Activated naive CD4-positive, alpha-beta T cell treated with anti-CD3 and anti-CD28 coated beads for 36 hours (primary cell): ENCODE data around the gene F7. TPM values are rescaled to one million over a fixed set of nuclear protein-coding genes. Genes with fewer than 3 reads are reported as not detected.

Experiments
- CTCF ChIA-PET: fragments of 350-600 bp; sonication (Branson Sonifier 250); formaldehyde crosslinking; loops from one replicate; lab custom pipeline; 2021; ENCODE audit warnings: antibody characterized with exemption; lab: Charles Lee
- DNase-seq: peaks from one replicate; pipeline ENCODE4 v3.0.0-alpha.2; 2020
- H3K27ac Mint-ChIP-seq: one replicate; pipeline ENCODE4 v1.8.0; 2021; ENCODE audit warnings: mild to moderate bottlenecking, mixed read lengths
- H3K27me3 Mint-ChIP-seq: one replicate; pipeline ENCODE4 v1.8.0; 2021; ENCODE audit warnings: low read depth, mixed read lengths
- H3K36me3 Mint-ChIP-seq: one replicate; pipeline ENCODE4 v1.8.0; 2021; ENCODE audit warnings: low read depth, mixed read lengths
- H3K4me1 Mint-ChIP-seq: one replicate; pipeline ENCODE4 v1.8.0; 2021; ENCODE audit warnings: low read depth, mixed read lengths
- H3K4me3 Mint-ChIP-seq: one replicate; pipeline ENCODE4 v1.8.0; 2021; ENCODE audit warnings: mild to moderate bottlenecking, moderate library complexity, mixed read lengths
- H3K9me3 Mint-ChIP-seq: one replicate; pipeline ENCODE4 v1.8.0; 2021; ENCODE audit warnings: mixed read lengths
- intact Hi-C: fragments of 100-400 bp; cut with micrococcal nuclease; formaldehyde crosslinking; loops from one replicate; pipeline ENCODE4 v1.15.1; 2023
- total RNA-seq, 2 experiments: library from RNA; stranded (reverse); gene quantifications; one replicate each; pipeline ENCODE4 v1.2.3, GENCODE V29; 2021

F7 gene
- total RNA-seq, 2 experiments from 2014 or later: 0.35 to 0.62 TPM

GRCh38 chr13:113166681-113167080 lies 61.1 kb downstream of the F7 start:
- Mint-ChIP-seq H3K36me3 (peaks cover 32% of the 10 kb centered on the region), H3K27me3 (no peaks in the 10 kb centered on the region), H3K4me1 (peaks cover 11% of the 10 kb centered on the region), H3K27ac (no peak overlapping the region), H3K4me3 (no peak overlapping the region), H3K9me3 (peaks cover 7% of the 10 kb centered on the region)
- intact Hi-C loops: no loop called here
- CTCF ChIA-PET: no interaction called here
- DNase-seq: no peak

GRCh38 chr13:113167155-113167554 lies 61.6 kb downstream of the F7 start:
- Mint-ChIP-seq H3K27me3 (no peaks in the 10 kb centered on the region), H3K4me3 (no peak overlapping the region), H3K4me1 (peaks cover 11% of the 10 kb centered on the region), H3K9me3 (peaks cover 7% of the 10 kb centered on the region), H3K36me3 (peaks cover 33% of the 10 kb centered on the region), H3K27ac (no peak overlapping the region)
- no peak for DNase-seq
- CTCF ChIA-PET: no interaction called here
- intact Hi-C loops: no loop called here

GRCh38 chr13:113167575-113167974 lies 62.0 kb downstream of the F7 start:
- Mint-ChIP-seq H3K9me3 (peaks cover 7% of the 10 kb centered on the region), H3K4me1 (peaks cover 11% of the 10 kb centered on the region), H3K36me3 (peaks cover 33% of the 10 kb centered on the region), H3K27ac (no peak overlapping the region), H3K27me3 (no peaks in the 10 kb centered on the region), H3K4me3 (no peak overlapping the region)
- CTCF ChIA-PET: no interaction called here
- intact Hi-C loops: no loop called here
- DNase-seq: no peak

- CTCF ChIA-PET: no interaction called here
- Mint-ChIP-seq H3K4me1 (peaks cover 9% of the 10 kb centered on the region), H3K9me3 (peaks cover 7% of the 10 kb centered on the region), H3K4me3 (no peak overlapping the region), H3K27ac (no peak overlapping the region), H3K36me3 (peaks cover 33% of the 10 kb centered on the region), H3K27me3 (no peaks in the 10 kb centered on the region)
- intact Hi-C loops: no loop called here
- no peak for DNase-seq
Observed at GRCh38 chr13:113168211-113168610, 62.6 kb downstream of the F7 start.

GRCh38 chr13:113169277-113170272 lies 64.0 kb downstream of the F7 start:
- intact Hi-C loops: no loop called here
- no peaks in the 10 kb centered on the region for H3K27me3 Mint-ChIP-seq
- H3K4me3 Mint-ChIP-seq: no peak overlapping the region
- no peak overlapping the region for H3K27ac Mint-ChIP-seq
- H3K36me3 Mint-ChIP-seq: peaks cover 37% of the 10 kb centered on the region
- DNase-seq: no peak
- CTCF ChIA-PET: no interaction called here
- peaks cover 7% of the 10 kb centered on the region for H3K4me1 Mint-ChIP-seq
- peaks cover 7% of the 10 kb centered on the region for H3K9me3 Mint-ChIP-seq

Other genes with a start within 250 kb of the F7 start
- 1 to 10 TPM; 6.5 to 7.4 TPM for gene MCF2L, start 136.6 kb upstream of the F7 start, total RNA-seq
- gene F10, start 17.0 kb downstream of the F7 start, total RNA-seq: not detected
- not detected for gene PROZ, start 52.9 kb downstream of the F7 start, total RNA-seq
- 10 to 100 TPM; 63.5 to 67.1 TPM for gene PCID2, start 102.9 kb downstream of the F7 start, total RNA-seq
- gene CUL4A, start 103.8 kb downstream of the F7 start, total RNA-seq: 10 to 100 TPM; 58.9 to 59.4 TPM
- 10 to 100 TPM; 33.5 to 33.7 TPM for gene LAMP1, start 191.4 kb downstream of the F7 start, total RNA-seq